Activated CD4-positive, alpha-beta T cell treated with anti-CD3 and anti-CD28 coated beads, Interleukin-2, amount 50 U/mL, for 24 hours (primary cell): ENCODE measurements around the gene SPRED2.

Source experiments
- DNase-seq, 2 donors: peaks; one replicate each; pipeline ENCODE4 v3.0.0-alpha.2; 2020; ENCODE audit warnings: low read depth in 1 of 2, low spot score in 1 of 2

Gene SPRED2

GRCh38 chr2:65442420-65443020, 10.1 kb upstream of the SPRED2 start:
- no peak for DNase-seq

GRCh38 chr2:65438137-65438899, 5.9 kb upstream of the SPRED2 start:
- DNase-seq: no peak

- no peak for DNase-seq
These were observed 5.2 kb upstream of the SPRED2 start for GRCh38 chr2:65437392-65438135.

DNA sequence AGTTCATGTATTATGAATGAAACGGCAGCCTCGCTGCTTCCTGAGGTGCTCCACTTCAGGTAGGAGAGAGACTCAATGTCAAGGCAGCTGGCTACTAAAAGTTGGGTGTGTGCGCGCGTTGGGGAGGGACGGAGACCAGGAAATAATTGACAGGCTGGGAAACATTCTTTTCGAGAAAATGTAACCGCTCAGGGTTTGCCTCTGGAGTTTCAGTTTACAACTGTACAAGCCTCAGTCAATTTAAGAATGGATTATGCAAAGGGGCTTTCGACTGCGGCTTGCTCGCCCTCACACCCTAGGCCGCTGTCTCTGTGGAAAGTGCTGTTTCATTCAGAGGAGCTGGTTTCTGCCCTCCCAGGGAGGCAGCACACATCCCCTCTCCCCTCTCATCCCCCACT, 4.4 kb upstream of the SPRED2 start:
- no peak for DNase-seq

DNA sequence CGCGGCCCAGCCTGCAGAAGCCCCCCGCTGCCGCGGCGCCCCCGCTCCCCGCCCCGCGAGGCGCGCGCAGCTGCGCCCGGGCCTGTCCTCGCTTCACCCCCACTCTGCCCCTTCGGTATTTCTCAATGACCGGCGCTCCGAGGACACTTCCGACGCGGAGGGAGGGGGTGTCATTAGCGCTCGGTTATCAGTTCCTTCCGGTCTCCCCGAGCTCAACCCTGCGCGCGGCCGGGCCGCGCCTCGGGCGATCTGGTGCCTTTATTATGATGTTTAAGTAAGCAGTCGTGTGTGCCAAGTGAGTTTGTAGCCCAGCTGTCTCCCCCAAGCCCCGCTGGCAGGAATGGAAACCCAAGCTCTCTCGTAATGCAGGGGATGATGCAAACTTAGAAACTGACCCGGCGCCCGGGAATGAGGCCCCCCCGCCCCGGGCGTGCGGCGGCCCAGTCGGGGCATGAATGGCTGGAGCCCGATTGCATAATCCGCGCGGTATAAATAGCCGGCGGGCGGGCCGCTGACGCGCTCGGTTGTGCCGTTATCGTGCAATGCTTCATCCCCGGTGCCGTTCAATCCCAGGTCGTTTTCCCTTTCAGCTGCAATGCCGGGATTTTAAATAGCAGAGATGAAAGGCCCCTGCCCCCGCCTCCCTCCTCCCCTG, 3.9 kb upstream of the SPRED2 start:
- peak in 1 of 2 donors; percentile 13 for DNase-seq

GRCh38 chr2:65435625-65436168, 3.3 kb upstream of the SPRED2 start:
- peak in 1 of 2 donors; percentile 13 for DNase-seq

- no peak for DNase-seq
These were observed 2.3 kb upstream of the SPRED2 start for GRCh38 chr2:65434592-65435241.

- peak in 1 of 2 donors; percentile 11 for DNase-seq
These were observed 775 bp downstream of the SPRED2 start for GRCh38 chr2:65431421-65432226.

DNA sequence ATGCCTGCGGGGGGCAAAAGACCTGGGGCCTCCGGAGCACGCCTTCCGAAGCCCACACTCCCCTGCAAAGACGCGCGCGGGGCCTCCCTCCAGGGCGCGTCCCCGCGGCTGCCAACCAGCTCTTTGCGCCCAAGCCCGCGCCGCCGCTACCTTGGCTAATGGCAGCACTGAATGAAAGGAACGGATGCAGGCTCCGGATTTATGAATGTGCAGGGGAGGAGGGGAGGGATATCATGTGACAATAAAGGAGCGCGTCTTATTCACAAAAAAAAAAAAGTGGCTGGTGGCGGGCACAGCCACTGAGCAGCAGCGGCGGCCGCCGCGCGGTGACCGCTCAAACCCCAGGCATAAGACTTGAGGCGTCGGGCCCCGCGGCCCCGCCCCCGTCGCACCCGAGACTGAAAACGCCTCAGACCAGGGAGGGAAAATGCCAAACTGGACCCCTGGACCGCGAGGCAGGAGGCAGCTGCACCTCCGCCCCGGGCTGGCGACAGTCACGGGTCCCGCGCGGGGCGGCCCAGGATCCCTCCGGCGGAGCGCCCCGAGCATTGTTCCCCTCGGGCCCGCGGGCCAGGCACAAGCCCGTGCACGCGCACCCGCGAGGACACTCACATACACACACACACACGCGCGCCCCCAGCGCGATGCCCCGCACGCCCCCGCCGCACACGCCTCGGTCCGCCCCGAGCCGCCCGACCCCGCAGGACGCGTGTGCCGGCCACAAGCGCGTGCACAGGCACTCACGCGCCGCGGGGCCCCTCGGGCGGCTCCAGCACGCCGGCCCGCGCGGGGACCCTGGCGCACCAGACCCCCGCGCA, 1.6 kb downstream of the SPRED2 start:
- peak; percentile 21 to 49 for DNase-seq

GRCh38 chr2:65429786-65430602, 2.4 kb downstream of the SPRED2 start:
- DNase-seq: no peak

DNA sequence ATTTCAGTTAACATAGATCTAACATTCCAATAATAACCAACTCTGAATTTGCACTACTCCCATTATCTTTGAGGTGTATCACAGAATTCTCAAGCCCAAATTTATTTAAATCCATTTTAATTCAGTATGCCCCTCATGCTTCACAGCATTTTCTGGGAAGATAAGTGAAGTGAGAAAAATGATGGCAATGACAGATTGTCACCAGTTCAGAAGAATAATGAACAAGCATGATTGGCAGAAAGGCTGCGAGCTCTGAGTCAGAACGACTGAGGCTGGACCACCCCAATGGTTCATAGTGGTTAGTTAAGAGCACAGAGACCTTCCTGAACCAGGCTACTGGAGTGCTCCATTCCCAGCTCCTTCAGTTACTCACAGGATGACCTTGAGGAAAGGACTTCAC, 4.9 kb downstream of the SPRED2 start:
- DNase-seq: no peak

- no peak for DNase-seq
These were observed 7.1 kb downstream of the SPRED2 start for GRCh38 chr2:65425276-65425675.

- DNase-seq: no peak
These were observed 8.0 kb downstream of the SPRED2 start for GRCh38 chr2:65424391-65424790.

DNA sequence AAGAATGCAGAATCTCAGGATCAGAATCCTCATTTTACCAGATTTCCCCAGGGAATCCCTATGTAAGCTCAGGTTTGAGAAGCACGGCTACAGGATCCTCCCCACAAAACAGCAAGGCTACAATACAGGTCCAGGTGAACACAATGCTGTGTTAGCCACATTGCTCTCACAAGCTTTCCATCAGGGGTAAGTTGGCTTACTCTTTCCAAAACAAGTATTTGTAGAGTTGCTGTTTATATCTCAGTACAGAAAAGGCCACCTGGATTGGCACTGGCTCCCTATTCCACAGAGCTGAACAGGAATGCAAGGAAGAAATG, 11.0 kb downstream of the SPRED2 start:
- no peak for DNase-seq

- DNase-seq: no peak
These were observed 11.5 kb downstream of the SPRED2 start for GRCh38 chr2:65420712-65421431.

- no peak for DNase-seq
These were observed 14.8 kb downstream of the SPRED2 start for GRCh38 chr2:65417509-65418085.

- DNase-seq: no peak
These were observed 15.5 kb downstream of the SPRED2 start for GRCh38 chr2:65416945-65417344.
